ENCODE data around the gene ADCY1. TPM values are rescaled to one million over a fixed set of nuclear protein-coding genes. Genes with fewer than 3 reads are reported as not detected.

The ADCY1 gene
- total RNA-seq, 1 donor from 2014 or later = 2.8 TPM

GRCh38 chr7:45690762-45691150 is 116.6 kb downstream of the ADCY1 start:
- H3K36me3 ChIP-seq = peaks cover 10% of the 10 kb centered on the region
- no peak overlapping the region for H3K27ac ChIP-seq (replicated peaks)
- H3K4me3 ChIP-seq = no peak overlapping the region
- no peak for TF ChIP-seq CTCF (IDR thresholded peaks at IDR 0.05; ENCODE audit: borderline replicate concordance)
- H3K27me3 ChIP-seq (ENCODE audit: low read depth) = no peaks in the 10 kb centered on the region
- no peak for DNase-seq
- intact Hi-C loops (cut with micrococcal nuclease) = no loop called here
- peaks cover 19% of the 10 kb centered on the region for H3K4me1 ChIP-seq
- H3K9me3 ChIP-seq (replicated peaks) = no peaks in the 10 kb centered on the region

GRCh38 chr7:45691155-45691656 is 117.0 kb downstream of the ADCY1 start:
- TF ChIP-seq CTCF (IDR thresholded peaks at IDR 0.05; ENCODE audit: borderline replicate concordance) = no peak

GRCh38 chr7:45692031-45692430 is 117.9 kb downstream of the ADCY1 start:
- no peaks in the 10 kb centered on the region for H3K9me3 ChIP-seq (replicated peaks)
- intact Hi-C loops (cut with micrococcal nuclease) = no loop called here
- H3K4me3 ChIP-seq = no peak overlapping the region
- TF ChIP-seq CTCF (IDR thresholded peaks at IDR 0.05; ENCODE audit: borderline replicate concordance) = no peak
- peaks cover 10% of the 10 kb centered on the region for H3K36me3 ChIP-seq
- H3K27ac ChIP-seq (replicated peaks) = no peak overlapping the region
- H3K27me3 ChIP-seq (ENCODE audit: low read depth) = no peaks in the 10 kb centered on the region
- H3K4me1 ChIP-seq = peaks cover 16% of the 10 kb centered on the region
- DNase-seq = no peak

More at GRCh38 chr7:45691155-45691656, 117.0 kb downstream of the ADCY1 start:
- peaks cover 10% of the 10 kb centered on the region for H3K36me3 ChIP-seq
- no peak for DNase-seq
- no peak overlapping the region for H3K27ac ChIP-seq (replicated peaks)
- intact Hi-C loops (cut with micrococcal nuclease) = no loop called here
- no peaks in the 10 kb centered on the region for H3K9me3 ChIP-seq (replicated peaks)
- H3K4me3 ChIP-seq = no peak overlapping the region
- H3K27me3 ChIP-seq (ENCODE audit: low read depth) = no peaks in the 10 kb centered on the region
- peaks cover 17% of the 10 kb centered on the region for H3K4me1 ChIP-seq

- Histone ChIP-seq H3K27me3 (ENCODE audit: low read depth) (no peaks in the 10 kb centered on the region), H3K9me3 (replicated peaks) (no peaks in the 10 kb centered on the region), H3K4me1 (peaks cover 10% of the 10 kb centered on the region), H3K36me3 (peaks cover 10% of the 10 kb centered on the region), H3K27ac (replicated peaks) (no peak overlapping the region), H3K4me3 (no peak overlapping the region)
- no peak for DNase-seq
- intact Hi-C loops (cut with micrococcal nuclease) = no loop called here
- TF ChIP-seq CTCF (IDR thresholded peaks at IDR 0.05; ENCODE audit: borderline replicate concordance) = no peak
Measured at GRCh38 chr7:45695249-45695995, 121.3 kb downstream of the ADCY1 start.

- Histone ChIP-seq H3K9me3 (replicated peaks) (no peaks in the 10 kb centered on the region), H3K27me3 (ENCODE audit: low read depth) (no peaks in the 10 kb centered on the region), H3K4me1 (peaks cover 19% of the 10 kb centered on the region), H3K4me3 (no peak overlapping the region), H3K36me3 (peaks cover 10% of the 10 kb centered on the region), H3K27ac (replicated peaks) (no peak overlapping the region)
- intact Hi-C loops (cut with micrococcal nuclease) = no loop called here
- DNase-seq = no peak
- no peak for TF ChIP-seq CTCF (IDR thresholded peaks at IDR 0.05; ENCODE audit: borderline replicate concordance)
Measured at GRCh38 chr7:45696476-45696875, 122.3 kb downstream of the ADCY1 start.
